SK-MEL-5 (cell line): ENCODE data around the gene NAGPA. TPM values are rescaled to one million over a fixed set of nuclear protein-coding genes. Genes with fewer than 3 reads are reported as not detected.

Source experiments
- DNase-seq: peaks from one replicate; pipeline ENCODE4 v3.0.0-alpha.2; 2016; ENCODE audit warnings: low read depth, low spot score
- in situ Hi-C: cut with HindIII; loops from 2 replicates; pipeline ENCODE4 v1.10.0; 2016; ENCODE audit warnings: low sequenced_read_pairs, high pct_unique_total_duplicates, low pct_unique_long_range_greater_than_20kb
- total RNA-seq: library from RNA; depleted of rRNA; stranded (reverse); fragments of >200 nt; shearing (Covaris generic); gene quantifications from 2 replicates; pipeline ENCODE4 v1.2.3, GENCODE V29; 2014

NAGPA gene
- total RNA-seq, 1 experiment from 2014 or later = 37.9 TPM

DNA sequence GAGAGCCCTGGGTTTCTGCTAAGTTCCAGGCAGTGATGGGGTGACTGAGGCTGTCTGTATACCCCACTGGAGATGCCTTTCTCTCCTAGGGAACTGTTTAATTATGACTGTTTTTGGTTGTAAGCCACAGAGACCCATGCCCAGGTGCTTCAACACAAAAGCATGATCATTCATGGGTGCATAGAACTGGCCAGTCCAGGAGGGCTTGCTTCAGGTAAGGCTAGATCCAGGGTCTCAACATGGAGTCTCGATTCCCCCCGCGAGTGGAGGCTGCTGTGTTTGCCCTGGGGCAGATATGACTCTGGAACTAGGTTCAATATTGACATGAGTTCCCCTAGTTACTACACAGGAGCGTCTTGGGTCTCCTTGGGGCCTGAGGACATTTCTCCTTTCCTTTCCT is 17.8 kb downstream of the NAGPA start:
- in situ Hi-C loops = no loop called here
- DNase-seq = no peak

GRCh38 chr16:5015351-5015750 is 18.4 kb downstream of the NAGPA start:
- DNase-seq = no peak
- in situ Hi-C loops = no loop called here

DNA sequence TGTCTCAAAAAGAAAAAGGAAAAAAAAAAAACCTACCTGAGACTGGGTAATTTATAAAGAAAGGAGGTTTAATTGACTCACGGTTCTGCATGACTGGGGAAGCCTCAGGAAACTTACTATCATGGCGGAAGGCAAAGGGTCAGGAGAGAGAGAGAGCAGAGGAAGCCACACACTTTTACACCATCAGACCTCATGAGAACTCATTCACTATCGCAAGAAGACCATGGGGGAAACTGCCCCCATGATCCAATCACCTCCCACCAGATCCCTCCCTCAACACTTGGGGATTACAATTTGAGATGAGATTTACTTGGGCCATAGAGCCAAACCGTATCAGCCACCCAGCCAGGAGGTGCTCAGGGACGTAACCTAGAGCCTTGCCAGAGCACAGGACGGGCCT is 20.8 kb downstream of the NAGPA start:
- in situ Hi-C loops = no loop called here
- DNase-seq = no peak

- in situ Hi-C loops = no loop called here
- DNase-seq = no peak
These were observed 22.1 kb downstream of the NAGPA start for GRCh38 chr16:5011637-5012036.

GRCh38 chr16:5010576-5011329 is 23.0 kb downstream of the NAGPA start:
- no peak for DNase-seq
- in situ Hi-C loops = no loop called here

DNA sequence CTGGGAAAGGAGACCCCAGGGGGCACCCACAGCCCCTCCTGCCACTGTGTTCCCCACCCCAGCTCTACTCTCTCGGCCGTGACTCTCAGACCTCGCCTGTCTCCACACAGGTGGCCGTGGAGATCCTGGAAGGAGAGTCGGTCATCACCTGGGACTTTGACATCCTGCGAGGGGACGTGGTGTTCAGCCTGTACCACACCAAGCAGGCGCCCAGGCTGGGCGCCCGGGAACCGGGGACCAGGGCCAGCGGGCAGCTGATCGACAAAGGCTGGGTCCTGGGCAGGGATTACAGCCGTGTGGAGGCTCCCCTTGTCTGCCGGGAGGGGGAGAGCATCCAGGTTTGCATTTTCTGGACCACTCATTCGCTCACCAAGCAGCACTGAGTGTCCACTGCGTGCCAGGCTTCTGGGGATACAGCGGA is 25.4 kb downstream of the NAGPA start:
- DNase-seq = no peak
- in situ Hi-C loops = no loop called here

GRCh38 chr16:5007256-5007655 is 26.5 kb downstream of the NAGPA start:
- DNase-seq = no peak
- in situ Hi-C loops = no loop called here

DNA sequence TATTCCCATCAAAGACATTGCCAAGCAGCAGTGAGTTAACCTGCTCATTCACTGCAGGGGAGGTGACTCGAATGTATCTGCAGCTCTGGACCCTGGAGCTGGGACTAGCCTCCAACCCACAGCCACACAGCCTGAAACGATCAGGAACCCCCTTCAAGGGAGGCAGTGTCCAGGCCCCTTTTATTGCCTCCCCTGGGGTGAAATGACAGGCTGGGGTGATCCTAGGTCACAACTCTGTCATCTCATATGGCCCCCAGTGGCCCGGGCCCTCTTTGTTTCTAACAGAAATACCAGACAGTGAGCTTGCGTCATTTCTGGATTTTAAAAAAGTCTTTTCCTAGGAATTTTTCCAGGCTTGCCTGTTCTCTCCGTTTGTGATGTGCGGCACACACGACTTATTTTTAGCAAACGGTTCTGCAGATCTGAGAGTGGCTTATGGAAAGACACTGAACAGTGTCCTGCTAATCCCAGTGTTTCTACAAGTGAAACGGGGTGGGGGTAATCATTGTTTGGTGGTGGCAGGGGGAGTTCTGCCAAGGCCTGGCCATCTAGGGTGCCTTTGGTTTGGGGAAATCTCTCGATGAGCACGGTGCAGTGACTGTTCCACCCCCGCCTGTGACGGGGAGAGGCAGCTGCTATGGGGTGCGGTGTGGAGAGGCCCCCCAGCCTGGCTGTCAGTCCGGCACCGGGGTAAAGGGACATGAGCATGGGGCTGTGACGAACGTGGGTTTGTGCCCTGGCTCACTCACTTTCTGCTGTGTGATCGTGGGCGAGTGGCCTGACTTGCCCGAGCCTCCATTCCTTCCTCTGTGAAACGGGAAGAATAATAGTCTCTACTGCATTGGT is 27.2 kb downstream of the NAGPA start:
- in situ Hi-C loops = no loop called here
- no peak for DNase-seq

DNA sequence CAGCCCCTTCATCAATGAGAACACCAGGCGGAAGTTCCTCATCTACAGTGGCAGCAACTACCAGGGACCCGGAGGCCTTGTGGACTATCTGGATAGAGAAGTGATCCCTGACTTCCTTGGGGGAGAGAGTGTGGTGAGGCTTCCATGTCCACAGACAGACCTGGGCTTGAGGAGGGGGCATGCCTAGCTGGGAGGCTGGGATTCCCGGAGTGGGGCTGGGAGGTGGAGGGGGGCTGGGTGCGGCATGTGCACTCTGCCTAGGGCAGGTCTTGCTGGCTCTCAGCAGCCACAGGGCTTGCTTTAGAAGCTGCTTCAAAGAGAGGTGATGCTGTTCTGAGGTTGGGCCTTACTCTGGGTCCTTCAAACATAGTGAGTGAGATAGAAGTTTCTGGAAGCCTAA is 27.8 kb downstream of the NAGPA start:
- in situ Hi-C loops = no loop called here
- no peak for DNase-seq

DNA sequence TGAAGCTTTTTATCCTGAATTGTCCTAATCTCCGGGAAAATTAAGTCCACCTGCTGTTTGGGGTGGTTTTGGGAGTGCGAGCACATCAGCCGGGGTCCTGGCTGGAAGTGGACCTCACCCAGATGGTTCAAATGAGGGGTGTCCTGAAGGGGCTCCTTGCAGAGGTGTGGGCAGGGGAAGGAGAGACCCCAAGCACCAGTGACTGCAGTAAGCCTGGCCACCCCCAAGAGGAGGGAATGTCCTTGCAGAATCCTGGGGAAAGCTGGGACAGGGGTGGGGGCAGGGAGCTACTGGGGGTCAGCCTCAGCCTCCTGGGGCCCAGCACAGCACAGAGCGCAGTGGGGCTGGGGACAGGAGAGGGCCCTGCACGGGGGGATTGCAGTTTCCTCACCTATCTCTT is 29.4 kb downstream of the NAGPA start:
- DNase-seq = no peak
- in situ Hi-C loops = no loop called here

- in situ Hi-C loops = no loop called here
These were observed 29.9 kb downstream of the NAGPA start for GRCh38 chr16:5003828-5004227.

GRCh38 chr16:5003211-5003610 is 30.5 kb downstream of the NAGPA start:
- DNase-seq = no peak
- in situ Hi-C loops = no loop called here

More at GRCh38 chr16:5003828-5004227, 29.9 kb downstream of the NAGPA start:
- no peak for DNase-seq

GRCh38 chr16:5002699-5003143 is 31.0 kb downstream of the NAGPA start:
- no peak for DNase-seq
- in situ Hi-C loops = no loop called here

DNA sequence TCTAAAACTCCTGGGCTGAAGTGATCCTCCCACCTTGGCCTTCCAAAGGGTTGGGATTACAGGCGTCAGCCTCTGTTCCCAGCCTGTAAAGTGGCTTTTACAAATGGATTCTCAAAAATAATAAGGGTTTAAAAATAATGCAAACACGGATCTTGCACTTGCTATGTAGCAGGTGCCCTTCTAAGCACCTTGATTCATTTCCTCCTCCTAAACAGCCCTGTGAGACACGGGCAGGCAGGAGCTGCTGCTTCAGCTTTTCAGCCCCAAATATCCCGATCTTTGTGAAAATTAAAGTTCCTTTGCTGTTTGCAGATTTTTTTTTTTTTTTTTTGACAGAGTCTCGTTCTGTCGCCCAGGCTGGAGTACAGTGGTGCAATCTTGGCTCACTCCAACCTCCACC is 31.7 kb downstream of the NAGPA start:
- in situ Hi-C loops = no loop called here
- DNase-seq = no peak

- DNase-seq = no peak
- in situ Hi-C loops = no loop called here
These were observed 32.2 kb downstream of the NAGPA start for GRCh38 chr16:5001571-5001970.

GRCh38 chr16:5000573-5001001 is 33.1 kb downstream of the NAGPA start:
- DNase-seq = no peak
- in situ Hi-C loops = no loop called here

GRCh38 chr16:4994719-4995434 is 38.9 kb downstream of the NAGPA start:
- in situ Hi-C loops = no loop called here
- DNase-seq = no peak

GRCh38 chr16:4991754-4992153 is 42.0 kb downstream of the NAGPA start:
- in situ Hi-C loops = no loop called here
- no peak for DNase-seq
